ENCODE measurements around the gene TNFRSF18. TPM values are rescaled to one million over a fixed set of nuclear protein-coding genes. Genes with fewer than 3 reads are reported as not detected.

Gene TNFRSF18
- total RNA-seq, 2 donors from 2014 or later: 0.55 TPM; not detected in 1

- Histone ChIP-seq H3K9me3 (no peaks in the 10 kb centered on the region), H3K27ac (no peak overlapping the region), H3K36me3 (no peaks in the 10 kb centered on the region), H3K4me3 (no peak overlapping the region), H3K27me3 (peaks cover 8 to 11% of the 10 kb centered on the region in 2 donors), H3K4me1 (peaks cover 0 to 14% of the 10 kb centered on the region in 2 donors)
- no peak for DNase-seq (ENCODE audit: low spot score)
- no peak for TF ChIP-seq CTCF (IDR thresholded peaks at IDR 0.05)
Observed at GRCh38 chr1:1242461-1243265, 36.3 kb upstream of the TNFRSF18 start.

DNA sequence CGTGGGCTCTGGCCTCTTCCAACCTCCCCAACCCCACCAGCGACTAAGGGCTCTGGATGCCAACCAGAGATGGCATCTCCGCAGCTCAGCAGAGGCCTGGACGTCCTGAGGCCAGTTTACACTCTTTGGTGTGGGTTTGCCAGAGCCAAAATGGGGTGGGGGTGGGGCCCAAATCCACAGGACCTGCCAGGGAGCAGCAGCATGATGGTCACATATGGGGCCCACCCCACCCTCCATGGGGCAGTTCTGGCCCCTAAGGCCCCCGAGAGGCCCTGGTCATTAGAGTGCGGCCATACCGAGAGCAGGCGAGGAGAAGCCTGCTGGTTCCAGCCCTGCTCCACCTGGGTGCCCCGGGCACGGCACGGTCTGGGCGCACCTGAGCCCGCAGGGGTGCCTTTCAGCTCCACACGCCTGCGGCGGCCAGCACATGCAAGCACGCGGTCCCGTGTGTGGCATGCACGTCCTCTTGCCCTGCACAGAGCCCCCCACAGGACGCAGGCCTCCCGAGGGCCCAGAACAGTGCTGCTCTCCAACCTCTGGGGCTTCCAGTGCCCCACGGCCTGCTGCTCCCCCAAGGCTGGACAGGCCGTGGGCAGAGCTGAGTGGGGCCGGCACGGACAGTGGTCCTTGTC is 35.3 kb upstream of the TNFRSF18 start:
- Histone ChIP-seq H3K9me3 (no peaks in the 10 kb centered on the region), H3K27ac (no peak overlapping the region), H3K27me3 (peaks cover 8 to 11% of the 10 kb centered on the region in 2 donors), H3K36me3 (no peaks in the 10 kb centered on the region), H3K4me1 (peaks cover 0 to 16% of the 10 kb centered on the region in 2 donors), H3K4me3 (no peak overlapping the region)
- DNase-seq (ENCODE audit: low spot score): no peak
- no peak for TF ChIP-seq CTCF (IDR thresholded peaks at IDR 0.05)

- H3K4me3 ChIP-seq: no peak overlapping the region
- no peak for TF ChIP-seq CTCF (IDR thresholded peaks at IDR 0.05)
- H3K4me1 ChIP-seq: peaks cover 0 to 9% of the 10 kb centered on the region in 2 donors
- no peaks in the 10 kb centered on the region for H3K36me3 ChIP-seq
- no peak for DNase-seq (ENCODE audit: low spot score)
- no peak overlapping the region for H3K27ac ChIP-seq
- H3K9me3 ChIP-seq: no peaks in the 10 kb centered on the region
- peaks cover 4 to 11% of the 10 kb centered on the region in 2 donors for H3K27me3 ChIP-seq
Observed at GRCh38 chr1:1240822-1241587, 34.6 kb upstream of the TNFRSF18 start.

DNA sequence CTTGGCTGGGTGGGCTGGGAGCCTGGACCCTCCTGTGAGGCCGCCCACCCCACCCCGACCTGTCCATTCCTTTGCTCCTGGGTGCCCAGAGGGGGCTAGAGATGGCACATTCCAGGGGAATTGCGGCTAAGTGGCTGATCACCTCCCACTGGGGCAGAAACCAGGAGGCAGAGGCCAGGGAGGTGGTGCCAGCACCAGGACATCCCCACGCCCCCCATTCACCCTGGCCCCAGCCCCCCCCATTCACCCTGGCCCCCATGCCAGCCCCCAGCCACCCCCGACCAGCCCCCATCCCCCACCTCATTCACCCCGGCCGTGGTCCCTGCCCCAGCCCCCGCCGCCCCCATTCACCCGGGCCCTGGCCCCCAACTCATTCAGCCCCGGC is 33.9 kb upstream of the TNFRSF18 start:
- Histone ChIP-seq H3K36me3 (no peaks in the 10 kb centered on the region), H3K27ac (no peak overlapping the region), H3K27me3 (peaks cover 0 to 8% of the 10 kb centered on the region in 2 donors), H3K4me1 (peaks cover 0 to 7% of the 10 kb centered on the region in 2 donors), H3K4me3 (no peak overlapping the region), H3K9me3 (no peaks in the 10 kb centered on the region)
- no peak for DNase-seq (ENCODE audit: low spot score)
- no peak for TF ChIP-seq CTCF (IDR thresholded peaks at IDR 0.05)

GRCh38 chr1:1239614-1240347 is 33.4 kb upstream of the TNFRSF18 start:
- Histone ChIP-seq H3K9me3 (no peaks in the 10 kb centered on the region), H3K4me3 (no peak overlapping the region), H3K27ac (no peak overlapping the region), H3K4me1 (peaks cover 0 to 7% of the 10 kb centered on the region in 2 donors), H3K36me3 (no peaks in the 10 kb centered on the region), H3K27me3 (peaks cover 0 to 7% of the 10 kb centered on the region in 2 donors)
- DNase-seq (ENCODE audit: low spot score): no peak
- no peak for TF ChIP-seq CTCF (IDR thresholded peaks at IDR 0.05)

Measured in right atrium auricular region (tissue), 2 donors.